Loucy (cell line): ENCODE data around the gene GLIPR2.
A peak's percentile ranks its signal among the peaks of the same experiment; 100 is the strongest.

ENCODE experiments used
- H2AFZ ChIP-seq: fragments of 200-600 bp; sonication (generic); 2 replicates; pipeline ENCODE4 v1.6.0; 2016; ENCODE audit warnings: antibody characterized with exemption, mild to moderate bottlenecking, low read length, moderate library complexity
- H3F3A ChIP-seq: fragments of 200-600 bp; 2 replicates; pipeline ENCODE4 v1.6.0; 2016; ENCODE audit warnings: antibody characterized with exemption, low read depth, mild to moderate bottlenecking
- H3K27me3 ChIP-seq: fragments of 200-600 bp; sonication (generic); 2 replicates; pipeline ENCODE4 v1.6.1; 2014; ENCODE audit warnings: low read length, mild to moderate bottlenecking; ENCODE audit not compliant: insufficient read depth, poor library complexity, severe bottlenecking
- H3K36me3 ChIP-seq: fragments of 200-600 bp; sonication (generic); 2 replicates; pipeline ENCODE4 v1.6.1; 2016; ENCODE audit warnings: low read length; ENCODE audit not compliant: insufficient read depth
- H3K4me1 ChIP-seq: fragments of 200-600 bp; sonication (generic); 2 replicates; pipeline ENCODE4 v1.5.1; 2014; ENCODE audit warnings: low read length, mild to moderate bottlenecking; ENCODE audit not compliant: insufficient read depth, poor library complexity, severe bottlenecking
- H3K4me2 ChIP-seq: fragments of 200-600 bp; sonication (generic); 2 replicates; pipeline ENCODE4 v1.6.0; 2014; ENCODE audit warnings: antibody characterized with exemption, low read length, low read depth, mild to moderate bottlenecking; ENCODE audit not compliant: poor library complexity, severe bottlenecking
- H3K4me3 ChIP-seq: fragments of 200-600 bp; sonication (generic); 2 replicates; pipeline ENCODE4 v1.5.1; 2014; ENCODE audit warnings: low read length, mild to moderate bottlenecking, mixed read lengths; ENCODE audit not compliant: poor library complexity, severe bottlenecking
- H3K79me2 ChIP-seq: fragments of 200-600 bp; sonication (generic); 2 replicates; pipeline ENCODE4 v1.6.1; 2014; ENCODE audit warnings: low read length; ENCODE audit not compliant: insufficient read depth
- H3K9ac ChIP-seq: fragments of 200-600 bp; sonication (generic); 2 replicates; pipeline ENCODE4 v1.6.0; 2014; ENCODE audit warnings: mild to moderate bottlenecking, low read depth, low read length, moderate library complexity; ENCODE audit not compliant: poor library complexity, severe bottlenecking
- H3K9me2 ChIP-seq: fragments of 200-600 bp; sonication (generic); replicated peaks from 2 replicates; pipeline ENCODE4 v1.6.1; 2016; ENCODE audit warnings: low read depth, low read length, mixed read lengths
- H3K9me3 ChIP-seq: fragments of 200-600 bp; sonication (generic); 2 replicates; pipeline ENCODE4 v1.6.1; 2014; ENCODE audit warnings: mild to moderate bottlenecking, antibody characterized with exemption, low read length, low read depth; ENCODE audit not compliant: insufficient read depth
- H4K20me1 ChIP-seq: fragments of 200-600 bp; sonication (generic); 2 replicates; pipeline ENCODE4 v1.6.0; 2014; ENCODE audit warnings: antibody characterized with exemption, low read length, mild to moderate bottlenecking; ENCODE audit not compliant: insufficient read depth, poor library complexity, severe bottlenecking
- CTCF ChIP-seq: fragments of 200-600 bp; sonication (generic); conservative IDR thresholded peaks from 2 replicates; pipeline ENCODE4 v1.5.1; 2014; ENCODE audit warnings: mild to moderate bottlenecking, antibody characterized with exemption, low read length
- EZH2phosphoT487 ChIP-seq: fragments of 200-600 bp; IDR thresholded peaks from 2 replicates; pipeline ENCODE4 v1.6.1; 2018; ENCODE audit warnings: antibody characterized with exemption, mild to moderate bottlenecking, moderate library complexity, borderline replicate concordance

The GLIPR2 gene

GRCh38 chr9:36213387-36213786 lies 76.9 kb downstream of the GLIPR2 start:
- H3K36me3 ChIP-seq: peaks cover 90% of the 10 kb centered on the region
- H3K27me3 ChIP-seq: no peaks in the 10 kb centered on the region
- no peak overlapping the region for H3K9ac ChIP-seq
- TF ChIP-seq CTCF: no peak
- TF ChIP-seq EZH2phosphoT487: no peak
- no peak overlapping the region for H3K4me3 ChIP-seq
- H3K9me3 ChIP-seq: no peaks in the 10 kb centered on the region
- H2AFZ ChIP-seq: no peak overlapping the region
- H3K79me2 ChIP-seq: peaks cover 68% of the 10 kb centered on the region
- no peaks in the 10 kb centered on the region for H3K9me2 ChIP-seq
- H3K4me2 ChIP-seq: peak overlapping the region; percentile 0
- peaks cover 41% of the 10 kb centered on the region for H4K20me1 ChIP-seq
- H3F3A ChIP-seq: no peaks in the 10 kb centered on the region
- peaks cover 21% of the 10 kb centered on the region for H3K4me1 ChIP-seq
